WI38 (cell line): ENCODE results near the gene RBFOX2.

Experiments
- H3K4me3 ChIP-seq: 2 replicates; pipeline ENCODE4 v1.5.1; 2011; ENCODE audit warnings: low read depth, mild to moderate bottlenecking, control low read depth, low read length
- TF ChIP-seq, protein P1 (sequence below): IDR thresholded peaks from 2 replicates; pipeline ENCODE4 v1.5.1; 2012; ENCODE audit warnings: low read depth, mild to moderate bottlenecking, control low read depth, low read length

The RBFOX2 gene

DNA sequence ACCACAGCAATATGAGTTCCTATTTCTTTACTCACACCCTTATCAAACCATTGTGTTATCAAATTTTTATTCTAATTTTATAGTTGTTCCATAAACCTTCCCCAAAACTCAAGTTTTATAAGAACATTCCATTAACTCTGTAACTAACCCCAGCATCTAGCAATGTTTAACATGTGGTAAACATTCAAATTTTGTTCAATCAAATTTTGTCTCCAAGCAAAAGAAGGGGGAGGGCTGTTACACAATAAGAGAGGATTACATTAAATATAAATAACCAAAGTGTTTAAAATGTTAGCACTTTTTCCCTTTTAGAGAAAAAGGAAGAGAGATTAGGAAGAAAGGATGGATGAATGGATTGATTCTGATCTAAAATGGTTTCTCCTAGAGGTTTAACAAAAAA lies 20.5 kb downstream of the RBFOX2 start:
- H3K4me3 ChIP-seq: no peak overlapping the region
- TF ChIP-seq, protein P1, sequence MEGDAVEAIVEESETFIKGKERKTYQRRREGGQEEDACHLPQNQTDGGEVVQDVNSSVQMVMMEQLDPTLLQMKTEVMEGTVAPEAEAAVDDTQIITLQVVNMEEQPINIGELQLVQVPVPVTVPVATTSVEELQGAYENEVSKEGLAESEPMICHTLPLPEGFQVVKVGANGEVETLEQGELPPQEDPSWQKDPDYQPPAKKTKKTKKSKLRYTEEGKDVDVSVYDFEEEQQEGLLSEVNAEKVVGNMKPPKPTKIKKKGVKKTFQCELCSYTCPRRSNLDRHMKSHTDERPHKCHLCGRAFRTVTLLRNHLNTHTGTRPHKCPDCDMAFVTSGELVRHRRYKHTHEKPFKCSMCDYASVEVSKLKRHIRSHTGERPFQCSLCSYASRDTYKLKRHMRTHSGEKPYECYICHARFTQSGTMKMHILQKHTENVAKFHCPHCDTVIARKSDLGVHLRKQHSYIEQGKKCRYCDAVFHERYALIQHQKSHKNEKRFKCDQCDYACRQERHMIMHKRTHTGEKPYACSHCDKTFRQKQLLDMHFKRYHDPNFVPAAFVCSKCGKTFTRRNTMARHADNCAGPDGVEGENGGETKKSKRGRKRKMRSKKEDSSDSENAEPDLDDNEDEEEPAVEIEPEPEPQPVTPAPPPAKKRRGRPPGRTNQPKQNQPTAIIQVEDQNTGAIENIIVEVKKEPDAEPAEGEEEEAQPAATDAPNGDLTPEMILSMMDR: no peak

DNA sequence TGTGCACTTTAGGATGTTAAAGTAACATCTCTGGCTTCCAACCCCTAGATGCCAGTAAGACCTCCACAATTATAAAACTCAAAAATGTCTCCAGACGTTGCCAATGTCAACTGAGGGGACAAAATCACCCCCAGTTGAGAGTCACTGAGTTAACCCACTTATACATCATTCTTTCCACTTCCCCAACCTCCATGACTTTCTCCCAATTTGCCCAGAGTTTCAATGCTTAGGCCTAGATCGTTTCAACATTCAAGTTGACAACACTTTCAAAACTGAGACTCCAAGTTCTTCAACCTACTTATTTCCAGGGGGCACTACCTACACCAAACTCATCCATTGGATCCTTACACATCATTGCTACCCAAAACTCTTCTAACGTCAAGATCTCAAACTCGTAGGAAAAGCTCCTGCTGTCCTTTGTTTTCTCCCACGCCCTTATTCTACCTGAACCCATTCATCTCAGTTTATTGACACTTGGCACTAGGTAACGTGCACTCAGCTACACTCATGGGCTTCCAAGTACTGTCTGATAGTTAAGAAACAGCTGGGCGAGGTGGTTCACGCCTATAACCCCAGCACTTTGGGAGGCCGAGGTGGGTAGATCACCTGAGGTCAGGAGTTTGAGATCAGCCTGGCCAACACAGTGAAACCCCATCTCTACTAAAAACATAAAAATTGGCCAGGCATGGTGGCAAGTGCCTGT lies 24.5 kb downstream of the RBFOX2 start:
- H3K4me3 ChIP-seq: no peak overlapping the region
- TF ChIP-seq, protein P1: no peak

DNA sequence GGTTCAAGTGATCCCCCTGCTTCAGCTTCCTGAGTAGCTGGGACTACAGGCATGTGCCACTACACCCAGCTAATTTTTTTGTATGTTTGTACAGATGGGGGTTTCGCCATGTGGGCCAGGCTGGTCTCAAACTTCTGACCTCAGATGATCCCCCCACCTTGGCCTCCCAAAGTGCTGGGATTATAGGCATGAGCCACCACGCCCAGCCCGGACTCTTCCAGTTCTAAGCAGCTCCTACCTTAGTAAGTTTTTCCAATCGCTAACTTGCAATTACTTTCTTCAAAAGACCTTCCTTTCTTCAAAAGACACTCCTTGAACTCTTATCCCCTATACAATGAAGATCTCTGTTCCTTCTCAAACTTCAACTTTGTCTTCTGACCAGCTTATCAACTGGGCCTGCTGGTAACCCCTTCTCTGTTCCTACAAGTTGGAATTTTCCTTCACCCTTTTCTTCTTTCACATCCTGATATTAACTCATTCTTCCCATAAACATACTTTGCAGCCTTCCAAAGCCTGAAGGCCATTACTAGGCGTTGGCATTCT lies 25.8 kb downstream of the RBFOX2 start:
- H3K4me3 ChIP-seq: no peak overlapping the region

DNA sequence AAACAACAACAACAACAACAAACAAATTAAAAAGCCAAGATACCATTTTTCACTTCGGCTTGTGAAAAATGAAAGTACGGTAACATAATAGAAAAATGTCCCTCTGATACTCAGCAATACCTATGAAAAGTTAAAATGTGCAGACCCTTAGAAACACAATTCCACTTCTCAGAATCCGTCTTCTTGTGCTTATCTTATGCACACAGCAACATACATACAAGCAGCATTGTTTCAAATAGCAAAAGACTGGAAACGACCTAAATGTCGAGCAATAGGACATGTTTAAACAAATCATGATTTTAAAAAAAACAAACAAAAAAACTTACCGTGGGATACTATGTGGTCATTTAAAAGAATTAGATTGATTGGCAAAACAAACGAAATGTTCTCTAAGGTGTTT lies 26.5 kb downstream of the RBFOX2 start:
- TF ChIP-seq, protein P1: no peak
- no peak overlapping the region for H3K4me3 ChIP-seq

More for the DNA sequence above, 25.8 kb downstream of the RBFOX2 start:
- TF ChIP-seq, protein P1: no peak

DNA sequence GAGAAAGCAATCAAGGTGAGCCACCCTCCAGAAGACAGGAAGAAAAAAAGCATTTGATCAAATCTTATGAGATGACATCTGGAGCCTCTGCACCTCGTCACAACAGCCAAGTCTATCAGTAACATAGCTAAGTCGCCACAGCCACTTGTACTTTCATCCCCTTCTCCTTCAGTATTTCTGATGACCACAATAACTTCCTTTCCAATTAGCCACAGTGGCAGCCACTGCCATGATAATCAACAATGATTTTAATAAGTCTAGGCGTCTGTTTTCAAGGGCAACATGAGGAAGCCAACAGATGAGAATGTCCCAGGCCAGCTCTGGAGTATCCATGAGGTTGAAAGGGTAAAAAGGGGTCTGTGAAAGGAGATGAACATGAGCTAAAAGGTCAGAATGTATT lies 29.9 kb downstream of the RBFOX2 start:
- TF ChIP-seq, protein P1: no peak
- no peak overlapping the region for H3K4me3 ChIP-seq

DNA sequence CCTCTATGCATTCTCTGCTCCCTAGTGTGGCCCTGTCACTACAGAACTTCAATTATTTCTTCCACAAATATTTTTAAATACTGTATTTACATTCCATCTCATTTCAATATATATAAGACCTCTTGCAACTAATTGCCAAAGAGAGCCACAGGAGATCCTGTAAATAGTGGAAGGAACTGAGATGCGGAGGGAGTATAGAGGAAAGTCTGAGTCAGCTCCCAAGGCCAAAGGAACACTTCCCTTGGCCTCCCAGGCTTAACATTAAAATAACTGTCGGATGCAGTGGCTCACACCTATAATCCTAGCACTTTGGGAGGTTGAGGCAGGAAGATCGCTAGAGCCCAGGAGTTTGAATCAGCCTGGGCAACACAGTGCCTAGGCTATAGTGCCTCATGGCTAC lies 31.2 kb downstream of the RBFOX2 start:
- TF ChIP-seq, protein P1: no peak

DNA sequence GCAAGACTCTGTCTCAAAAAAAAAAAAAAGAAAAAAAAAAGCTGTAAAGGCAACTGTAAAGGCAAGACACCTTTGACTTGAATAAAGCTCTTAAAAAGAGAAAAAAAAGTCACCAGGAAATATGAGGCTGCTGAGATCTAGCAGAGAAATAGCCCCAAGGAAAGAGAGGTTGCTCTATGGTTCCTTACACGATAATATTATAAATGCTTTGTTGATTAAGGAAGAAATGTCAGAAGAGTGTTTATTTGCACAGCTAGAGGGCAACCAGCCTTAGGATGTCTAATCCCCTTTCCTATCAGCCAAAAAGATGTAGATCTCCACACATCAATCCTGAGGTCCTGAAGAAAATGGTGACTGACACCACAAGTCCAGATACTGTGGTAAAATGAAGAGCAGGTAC lies 32.0 kb downstream of the RBFOX2 start:
- TF ChIP-seq, protein P1: no peak
- H3K4me3 ChIP-seq: no peak overlapping the region

More for the DNA sequence above, 31.2 kb downstream of the RBFOX2 start:
- H3K4me3 ChIP-seq: no peak overlapping the region
